PFSK-1 (cell line): ENCODE measurements around the gene NCSTN.

Source experiments
- FOXP2 ChIP-seq: optimal IDR thresholded peaks from 2 replicates; pipeline ENCODE3; 2011; ENCODE audit warnings: borderline replicate concordance, control low read depth, inconsistent platforms; ENCODE audit not compliant: insufficient read depth; ENCODE audit errors: extremely low read length, extremely low read depth
- POLR2AphosphoS5 ChIP-seq: IDR thresholded peaks from 2 replicates; pipeline ENCODE4 v1.6.1; 2012; ENCODE audit warnings: low read depth, mild to moderate bottlenecking, control low read depth, low read length, moderate library complexity
- SIN3A ChIP-seq: IDR thresholded peaks from 2 replicates; pipeline ENCODE4 v1.6.1; 2012; ENCODE audit warnings: mild to moderate bottlenecking, low read length, moderate library complexity, borderline replicate concordance; ENCODE audit not compliant: insufficient read depth
- TAF1 ChIP-seq: IDR thresholded peaks from 2 replicates; pipeline ENCODE4 v1.6.1; 2012; ENCODE audit warnings: low read length, control low read depth, borderline replicate concordance; ENCODE audit not compliant: insufficient read depth
- TF ChIP-seq, protein P1 (sequence below), 2 experiments: IDR thresholded peaks; 2 replicates each; pipeline versions ENCODE4 v1.6.1 to v1.8.0; 2011 to 2012; ENCODE audit warnings: low read depth in 2 of 2, low read length in 2 of 2, control low read depth in 1 of 2, inconsistent platforms in 1 of 2, mild to moderate bottlenecking in 1 of 2, moderate library complexity in 1 of 2; ENCODE audit not compliant: insufficient read depth in 1 of 2

NCSTN gene

DNA sequence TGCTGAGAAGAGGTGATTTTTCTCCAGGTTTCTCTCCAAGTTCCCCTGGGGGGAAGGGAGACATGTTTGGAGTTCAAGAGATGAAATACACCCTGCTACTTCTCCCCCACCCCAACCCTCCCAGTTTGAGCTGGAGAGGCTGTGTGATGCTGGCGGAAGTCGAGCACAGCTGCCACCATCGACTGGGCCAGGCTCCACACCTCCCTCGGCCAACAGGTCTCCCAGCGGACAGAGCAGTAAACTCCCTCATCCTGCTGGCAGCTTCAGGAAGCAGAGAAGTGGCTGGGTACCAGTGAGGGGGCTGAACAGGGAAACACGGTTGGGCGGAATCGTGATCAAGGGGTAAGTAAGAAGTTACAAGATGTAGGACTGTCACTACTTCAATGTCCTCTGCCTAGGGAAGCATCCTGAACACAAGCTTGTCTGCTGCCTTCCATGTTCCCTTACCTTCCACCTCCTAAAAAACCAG, 17.1 kb downstream of the NCSTN start:
- TF ChIP-seq POLR2AphosphoS5: no peak
- no peak for TF ChIP-seq TAF1

DNA sequence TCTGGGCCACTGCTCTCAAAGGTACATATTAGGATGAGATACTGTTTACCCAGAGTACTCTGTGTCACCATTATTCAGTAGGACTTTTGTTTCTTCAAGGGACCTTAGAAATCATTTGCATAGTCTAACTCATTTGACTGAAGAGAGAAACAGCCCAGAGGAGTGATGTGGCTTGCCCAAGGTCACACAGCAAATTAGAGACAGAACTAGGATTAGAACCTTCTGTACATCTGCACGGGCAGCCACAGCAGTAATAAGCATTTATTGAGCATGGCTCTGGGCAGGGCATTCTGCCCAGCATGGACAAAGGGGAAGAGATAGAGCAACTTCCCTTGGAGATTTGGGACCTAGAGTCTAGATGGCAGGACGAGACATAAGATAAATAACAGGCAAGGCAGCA, 18.0 kb downstream of the NCSTN start:
- TF ChIP-seq, protein P1, sequence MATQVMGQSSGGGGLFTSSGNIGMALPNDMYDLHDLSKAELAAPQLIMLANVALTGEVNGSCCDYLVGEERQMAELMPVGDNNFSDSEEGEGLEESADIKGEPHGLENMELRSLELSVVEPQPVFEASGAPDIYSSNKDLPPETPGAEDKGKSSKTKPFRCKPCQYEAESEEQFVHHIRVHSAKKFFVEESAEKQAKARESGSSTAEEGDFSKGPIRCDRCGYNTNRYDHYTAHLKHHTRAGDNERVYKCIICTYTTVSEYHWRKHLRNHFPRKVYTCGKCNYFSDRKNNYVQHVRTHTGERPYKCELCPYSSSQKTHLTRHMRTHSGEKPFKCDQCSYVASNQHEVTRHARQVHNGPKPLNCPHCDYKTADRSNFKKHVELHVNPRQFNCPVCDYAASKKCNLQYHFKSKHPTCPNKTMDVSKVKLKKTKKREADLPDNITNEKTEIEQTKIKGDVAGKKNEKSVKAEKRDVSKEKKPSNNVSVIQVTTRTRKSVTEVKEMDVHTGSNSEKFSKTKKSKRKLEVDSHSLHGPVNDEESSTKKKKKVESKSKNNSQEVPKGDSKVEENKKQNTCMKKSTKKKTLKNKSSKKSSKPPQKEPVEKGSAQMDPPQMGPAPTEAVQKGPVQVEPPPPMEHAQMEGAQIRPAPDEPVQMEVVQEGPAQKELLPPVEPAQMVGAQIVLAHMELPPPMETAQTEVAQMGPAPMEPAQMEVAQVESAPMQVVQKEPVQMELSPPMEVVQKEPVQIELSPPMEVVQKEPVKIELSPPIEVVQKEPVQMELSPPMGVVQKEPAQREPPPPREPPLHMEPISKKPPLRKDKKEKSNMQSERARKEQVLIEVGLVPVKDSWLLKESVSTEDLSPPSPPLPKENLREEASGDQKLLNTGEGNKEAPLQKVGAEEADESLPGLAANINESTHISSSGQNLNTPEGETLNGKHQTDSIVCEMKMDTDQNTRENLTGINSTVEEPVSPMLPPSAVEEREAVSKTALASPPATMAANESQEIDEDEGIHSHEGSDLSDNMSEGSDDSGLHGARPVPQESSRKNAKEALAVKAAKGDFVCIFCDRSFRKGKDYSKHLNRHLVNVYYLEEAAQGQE (IDR thresholded peaks at IDR 0.05; ENCODE audit: insufficient read depth in 1 of 2, low read depth in 2 of 2, low read length in 2 of 2): no peak
- TF ChIP-seq POLR2AphosphoS5: no peak
- TF ChIP-seq SIN3A: no peak
- no peak for TF ChIP-seq FOXP2
- TF ChIP-seq TAF1: no peak

DNA sequence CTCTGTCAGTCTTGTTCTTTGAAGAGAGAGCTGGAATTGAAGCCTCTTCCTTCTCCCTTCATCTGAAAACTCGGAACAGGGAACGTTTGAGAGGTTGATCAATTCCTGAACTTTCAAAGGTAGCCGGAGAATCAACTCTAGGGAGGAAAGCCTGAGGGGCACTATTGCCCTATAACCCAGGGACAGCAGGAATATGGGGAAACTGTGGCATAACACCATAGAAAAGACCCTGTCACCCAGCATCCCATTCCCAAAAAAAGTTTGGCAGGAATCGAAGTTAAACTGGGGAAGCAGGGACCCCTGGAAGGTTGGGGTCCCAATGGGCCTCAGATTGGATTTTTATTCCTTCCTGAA, 18.6 kb downstream of the NCSTN start:
- TF ChIP-seq POLR2AphosphoS5 (no peak), TAF1 (no peak), FOXP2 (no peak), SIN3A (no peak)
- TF ChIP-seq, protein P1 (IDR thresholded peaks at IDR 0.05; ENCODE audit: insufficient read depth in 1 of 2, low read depth in 2 of 2, low read length in 2 of 2): no peak

DNA sequence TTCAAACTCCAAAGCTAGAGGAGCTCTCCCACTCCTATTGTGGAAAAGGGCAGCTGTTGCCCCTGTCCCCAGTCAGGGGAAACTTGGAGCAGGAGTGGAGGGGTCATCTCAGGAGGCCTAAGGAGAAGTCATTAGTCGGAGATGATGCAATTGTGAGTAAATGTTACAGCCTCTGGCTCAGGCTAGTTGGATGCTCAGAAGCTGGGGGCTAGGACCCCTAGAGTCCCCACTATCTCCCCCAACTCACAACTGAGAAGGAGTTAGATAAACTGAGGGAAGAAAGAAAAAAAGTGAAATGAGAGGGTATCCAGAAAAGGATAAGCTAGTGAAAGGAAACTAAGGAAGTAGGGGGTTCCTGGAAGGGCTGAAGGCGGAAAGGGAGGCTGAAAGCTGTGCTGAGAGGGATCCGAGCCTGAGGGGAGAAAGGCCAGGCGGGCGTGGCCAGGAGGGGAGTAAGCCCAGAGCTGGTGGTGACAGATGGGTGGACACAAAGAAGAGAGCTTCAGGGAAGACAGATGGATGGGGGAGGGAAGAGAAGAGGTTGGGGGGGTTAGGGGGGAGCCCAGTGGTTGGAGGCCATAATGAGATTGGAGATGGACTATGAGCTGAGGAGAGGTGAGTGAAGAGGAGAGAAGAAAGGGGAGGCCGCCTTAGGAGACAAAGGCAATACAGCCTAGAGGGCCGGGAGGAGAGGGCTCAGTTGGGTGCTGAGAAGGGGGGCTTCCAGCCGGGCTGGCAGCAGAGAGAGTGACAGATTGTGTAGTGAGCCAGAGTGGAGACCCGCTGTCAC, 19.2 kb downstream of the NCSTN start:
- no peak for TF ChIP-seq SIN3A

DNA sequence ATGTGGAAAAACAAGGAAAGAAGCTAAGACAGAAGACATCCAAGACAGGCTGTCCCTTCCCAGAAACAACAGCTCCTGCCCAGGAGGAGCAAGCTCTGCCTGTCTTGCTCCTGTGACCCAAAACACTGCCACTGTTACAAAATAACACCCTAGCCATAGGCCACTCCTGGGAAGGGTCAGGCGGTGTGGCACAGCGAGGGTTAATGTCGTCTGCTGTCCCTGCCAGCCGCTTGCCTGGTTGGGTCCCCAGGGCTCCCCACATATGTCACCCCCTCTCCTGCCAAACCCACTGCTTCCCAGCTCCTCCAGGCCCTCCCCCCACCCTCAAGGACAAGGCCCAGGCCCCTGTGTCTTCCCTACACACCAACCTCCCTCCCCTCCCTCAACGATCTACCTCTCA, 19.8 kb downstream of the NCSTN start:
- TF ChIP-seq POLR2AphosphoS5: no peak
- TF ChIP-seq FOXP2: no peak
- TF ChIP-seq, protein P1 (IDR thresholded peaks at IDR 0.05; ENCODE audit: insufficient read depth in 1 of 2, low read depth in 2 of 2, low read length in 2 of 2): no peak
- no peak for TF ChIP-seq SIN3A
- no peak for TF ChIP-seq TAF1

DNA sequence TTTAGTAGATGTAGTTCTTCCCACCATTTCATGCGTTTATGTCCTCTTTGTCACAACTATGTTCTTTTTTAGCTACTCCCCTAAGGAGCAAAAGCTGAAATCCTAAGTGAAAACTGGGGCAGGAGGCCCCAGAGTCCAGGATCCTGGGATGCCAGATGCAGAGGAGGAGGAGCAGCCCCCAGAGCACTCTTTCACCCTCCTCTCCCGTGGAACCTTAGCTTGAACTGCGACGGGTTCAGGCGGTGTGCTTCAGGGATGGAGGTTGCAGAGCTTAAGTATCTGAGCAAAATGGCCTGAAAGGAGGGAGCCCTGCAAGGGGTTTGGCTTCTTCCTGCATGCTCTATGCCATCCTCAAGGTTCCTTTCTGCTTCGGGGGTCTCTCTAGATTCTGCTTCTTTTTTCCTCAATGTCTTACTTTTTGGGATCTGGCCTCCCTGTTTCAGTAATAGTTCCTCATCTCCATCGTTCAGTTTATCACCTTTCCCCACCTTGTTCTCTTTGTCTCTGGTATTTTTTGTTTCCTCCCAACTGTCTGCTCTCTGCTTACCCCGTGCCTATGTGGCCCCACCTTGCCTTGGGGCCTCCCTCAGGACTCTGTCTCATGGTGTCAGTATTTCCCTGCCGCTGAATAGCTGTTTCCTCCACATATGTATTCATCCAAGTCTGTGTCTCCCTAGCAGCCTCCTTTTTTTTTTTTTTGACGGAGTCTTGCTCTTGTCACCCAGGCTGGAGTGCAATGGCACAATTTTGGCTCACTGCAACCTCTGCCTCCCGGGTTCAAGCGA, 21.0 kb downstream of the NCSTN start:
- TF ChIP-seq, protein P1 (IDR thresholded peaks at IDR 0.05; ENCODE audit: insufficient read depth in 1 of 2, low read depth in 2 of 2, low read length in 2 of 2): no peak
- TF ChIP-seq POLR2AphosphoS5: no peak
- no peak for TF ChIP-seq FOXP2
- TF ChIP-seq SIN3A: no peak
- TF ChIP-seq TAF1: no peak
